Measurements from ENCODE around the gene IKBKE. TPM values are rescaled to one million over a fixed set of nuclear protein-coding genes. Genes with fewer than 3 reads are reported as not detected.

The IKBKE gene
- total and polyA plus RNA-seq, 12 donors: 2.9 to 11.1 (median 6.1) TPM

- DNase-seq: peak; percentile 60 to 88 (median 78)
- no peak for TF ChIP-seq POLR2A (IDR thresholded peaks at IDR 0.05)
- peak; percentile 62 to 88 (median 80) for TF ChIP-seq CTCF (IDR thresholded peaks at IDR 0.05)
Observed at GRCh38 chr1:206544562-206545257, 74.4 kb downstream of the IKBKE start.

GRCh38 chr1:206545351-206545750, 75.1 kb downstream of the IKBKE start:
- no peaks in the 10 kb centered on the region for H3K9me3 ChIP-seq (replicated peaks in 1 of 3)
- H3K4me3 ChIP-seq: no peak overlapping the region
- H3K36me3 ChIP-seq (replicated peaks in 1 of 2): no peaks in the 10 kb centered on the region
- DNase-seq: no peak
- peaks cover 3 to 5% of the 10 kb centered on the region in 2 donors for H3K4me1 ChIP-seq (replicated peaks in 1 of 2)
- TF ChIP-seq CTCF (IDR thresholded peaks at IDR 0.05): no peak
- no peak for TF ChIP-seq POLR2A (IDR thresholded peaks at IDR 0.05)
- no peaks in the 10 kb centered on the region for H3K27me3 ChIP-seq
- intact Hi-C loops (cut with DNase I): loop anchor here in 1 of 2 donors (2.0 kb wide), 1 partner anchor 37 kb away; no protein-coding TSS in a partner anchor
- no peak overlapping the region for H3K27ac ChIP-seq
- WGBS, 4 donors: 93 to 100% (median 95%) methylated on average over 1 of the region's 1 CpG

More at GRCh38 chr1:206544562-206545257, 74.4 kb downstream of the IKBKE start:
- no peak overlapping the region for H3K27ac ChIP-seq
- H3K4me1 ChIP-seq (replicated peaks in 1 of 2): peaks cover 5 to 9% of the 10 kb centered on the region in 2 donors
- no peaks in the 10 kb centered on the region for H3K9me3 ChIP-seq (replicated peaks in 1 of 3)
- H3K4me3 ChIP-seq: no peak overlapping the region
- 8 to 11% (median 9%) methylated on average over 8 to 9 of the region's 9 CpGs for WGBS, 4 donors
- intact Hi-C loops (cut with DNase I): loop anchor here in 1 of 2 donors (2.0 kb wide), 1 partner anchor 38 kb away; no protein-coding TSS in a partner anchor
- H3K27me3 ChIP-seq: no peaks in the 10 kb centered on the region
- no peaks in the 10 kb centered on the region for H3K36me3 ChIP-seq (replicated peaks in 1 of 2)

Small RNAs within 50 kb of the gene (microRNA-seq; reads per million reads assigned to microRNA genes)
- 0 to 0.85 (median 0.76) reads per million in 3 donors for gene MIR6769B

Small RNAs within 50 kb of the gene (small RNA-seq; reads per million reads assigned to genes)
- gene MIR6769B: 0 to 0.17 reads per million in 2 donors

Other genes with a start within 250 kb of the IKBKE start
- gene RASSF5, start 37.1 kb downstream of the IKBKE start, total RNA-seq: 10 to 100 TPM in 8 of 9 donors, 1 to 10 TPM in 1; 7.1 to 57.9 (median 38.0) TPM
- gene RASSF5, start 37.1 kb downstream of the IKBKE start, polyA plus RNA-seq: 10 to 100 TPM in 2 of 3 donors, 1 to 10 TPM in 1; 9.3 to 25.2 (median 10.4) TPM
- 10 to 100 TPM; 31.6 to 73.1 (median 53.1) TPM for gene EIF2D, start 142.0 kb downstream of the IKBKE start, total RNA-seq
- 10 to 100 TPM; 39.5 to 95.4 (median 78.6) TPM for gene EIF2D, start 142.0 kb downstream of the IKBKE start, polyA plus RNA-seq
- gene DYRK3, start 165.1 kb downstream of the IKBKE start, total RNA-seq: 1 to 10 TPM; 2.9 to 6.3 (median 5.2) TPM
- 1 to 10 TPM; 2.9 to 6.6 (median 3.4) TPM for gene DYRK3, start 165.1 kb downstream of the IKBKE start, polyA plus RNA-seq
- gene MAPKAPK2, start 214.4 kb downstream of the IKBKE start, total RNA-seq: 100 to 1,000 TPM in 4 of 9 donors, 10 to 100 TPM in 5; 25.3 to 129 (median 90.3) TPM
- gene MAPKAPK2, start 214.4 kb downstream of the IKBKE start, polyA plus RNA-seq: 10 to 100 TPM; 66.6 to 80.7 (median 71.6) TPM